C4-2B (cell line): ENCODE results near the gene EDC3.

ENCODE experiments used
- H3K27ac ChIP-seq: fragments of 450-650 bp; 2 replicates; pipeline ENCODE4 v1.5.1; 2017
- CTCF ChIP-seq: fragments of 450-650 bp; conservative IDR thresholded peaks from 2 replicates; pipeline ENCODE4 v1.5.1; 2017; ENCODE audit warnings: mild to moderate bottlenecking
- ZFX ChIP-seq: fragments of 450-650 bp; IDR thresholded peaks from 2 replicates; pipeline ENCODE4 v1.6.1; 2017

Gene EDC3

GRCh38 chr15:74598126-74598842, 97.5 kb downstream of the EDC3 start:
- peak overlapping the region; percentile 95 for H3K27ac ChIP-seq
- TF ChIP-seq ZFX (no peak), CTCF (no peak)

GRCh38 chr15:74597146-74597705, 98.6 kb downstream of the EDC3 start:
- peak overlapping the region; percentile 95 for H3K27ac ChIP-seq

- 0 out of 2 replicates have a peak overlapping the region, but pooled peaks have one; percentile 95 for H3K27ac ChIP-seq
These were observed 99.1 kb downstream of the EDC3 start for GRCh38 chr15:74596736-74597135.

GRCh38 chr15:74595271-74595670, 100.6 kb downstream of the EDC3 start:
- TF ChIP-seq ZFX (no peak), CTCF (no peak)
- peak overlapping the region; percentile 0 for H3K27ac ChIP-seq

GRCh38 chr15:74594455-74594854, 101.4 kb downstream of the EDC3 start:
- TF ChIP-seq CTCF, result no peak
- no peak for TF ChIP-seq ZFX
- peak overlapping the region; percentile 0; the same call in 1 of the 2 replicates for H3K27ac ChIP-seq

- H3K27ac ChIP-seq, result no peak overlapping the region
- TF ChIP-seq ZFX, result no peak
- TF ChIP-seq CTCF, result no peak
These were observed 102.7 kb downstream of the EDC3 start for GRCh38 chr15:74593122-74593521.

- H3K27ac ChIP-seq, result no peak overlapping the region
- no peak for TF ChIP-seq ZFX
- no peak for TF ChIP-seq CTCF
These were observed 103.6 kb downstream of the EDC3 start for GRCh38 chr15:74592222-74592621.

GRCh38 chr15:74589826-74590225, 106.0 kb downstream of the EDC3 start:
- H3K27ac ChIP-seq, result no peak overlapping the region; the same call in 1 of the 2 replicates
- TF ChIP-seq ZFX (no peak), CTCF (no peak)
